Fibroblast of the conjunctiva (primary cell): ENCODE measurements around the gene HM13.
A peak's percentile ranks its signal among the peaks of the same experiment; 100 is the strongest.
"Not testable (repeated sequence)": the region's sequence is repeated elsewhere in the genome, so short reads cannot be mapped to it uniquely, and the experiment has no call there.

Experiments used
- DNase-seq: peaks from one replicate; pipeline ENCODE4 v3.0.0-alpha.2; 2010; ENCODE audit warnings: low read depth

HM13 gene

GRCh38 chr20:31593221-31594001, 79.2 kb downstream of the HM13 start:
- peak; percentile 84 for DNase-seq

- DNase-seq, result no peak
Observed at GRCh38 chr20:31594002-31594557, 79.8 kb downstream of the HM13 start.

DNA sequence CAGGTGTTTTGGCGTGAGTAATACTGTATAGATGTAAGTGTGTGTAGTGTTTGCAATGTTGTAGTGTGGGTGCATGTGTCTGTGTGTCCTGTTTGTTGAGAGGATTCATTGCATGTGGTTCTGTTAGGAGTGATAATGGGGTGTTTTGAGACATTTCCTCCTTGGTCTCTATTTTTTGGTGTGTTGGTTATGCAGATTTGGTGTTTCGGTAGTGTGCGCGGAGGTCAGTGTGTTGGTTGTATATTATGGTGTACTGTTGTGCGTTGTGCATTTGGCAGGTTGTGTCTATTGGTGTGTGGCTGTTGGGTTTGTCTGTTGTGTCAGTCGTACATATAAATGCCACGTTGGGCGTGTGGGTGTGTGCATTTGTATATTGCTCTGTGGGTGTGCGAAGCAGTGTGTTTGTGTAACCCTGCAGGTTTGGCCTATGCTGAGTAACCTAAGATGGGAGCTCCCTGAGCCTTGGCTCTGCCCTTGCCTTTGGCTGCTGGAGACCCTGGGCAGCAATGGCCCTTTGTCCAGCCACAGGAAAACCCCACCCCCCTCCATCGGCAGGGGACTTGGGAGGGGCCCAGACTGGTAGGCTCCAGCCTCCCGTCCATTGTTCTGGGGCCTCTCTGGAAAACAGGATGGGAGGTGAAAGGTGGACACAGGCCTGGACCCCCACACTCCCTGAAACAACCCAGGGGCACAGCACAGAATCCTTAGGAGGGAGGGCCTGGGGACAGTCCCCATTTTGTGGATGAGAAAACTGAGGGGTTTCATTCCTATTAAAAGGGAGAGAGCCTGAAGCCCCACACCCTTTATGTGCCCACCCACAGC, 80.5 kb downstream of the HM13 start:
- DNase-seq, result no peak

- no peak for DNase-seq
Observed at GRCh38 chr20:31595380-31595653, 81.1 kb downstream of the HM13 start.

DNA sequence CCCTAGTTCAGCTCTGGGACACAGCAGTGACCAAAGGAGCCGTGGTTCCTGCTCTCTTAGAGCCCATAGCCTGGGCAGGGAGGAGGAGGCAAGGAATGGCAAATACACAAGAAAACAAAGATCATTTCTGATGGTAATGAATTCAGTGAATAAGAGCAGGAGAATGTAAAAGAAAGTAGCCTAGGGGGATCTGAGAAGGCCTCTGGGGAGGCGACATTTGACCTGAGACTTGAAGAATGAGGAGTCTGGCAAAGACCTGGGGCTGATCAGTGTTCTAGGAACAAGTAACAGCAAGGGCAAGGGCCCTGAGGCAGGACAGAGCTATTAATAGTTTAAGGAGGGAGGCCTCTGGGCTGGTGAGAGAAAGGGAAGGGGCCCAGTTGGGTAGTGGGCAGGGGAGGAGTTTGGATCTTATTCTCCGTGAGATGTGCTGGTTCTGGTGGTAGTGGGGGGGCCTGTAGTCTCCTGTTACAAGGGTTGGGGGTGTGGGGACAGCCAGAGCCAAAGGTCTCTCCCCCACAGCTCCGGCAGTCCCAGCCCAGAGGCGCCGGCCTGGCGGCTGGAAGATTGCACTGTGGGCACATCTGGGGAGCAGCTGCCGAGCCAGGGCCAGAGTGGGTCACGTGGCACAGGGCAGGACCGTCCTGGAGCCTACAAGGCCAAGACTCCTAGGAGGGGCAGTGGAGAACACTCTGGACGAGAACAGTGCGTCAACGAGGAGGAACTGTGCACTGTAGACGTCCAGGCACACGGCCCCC, 81.6 kb downstream of the HM13 start:
- peak; percentile 99 for DNase-seq

- not testable (repeated sequence) for DNase-seq
Observed at GRCh38 chr20:31596412-31596715, 82.1 kb downstream of the HM13 start.

DNA sequence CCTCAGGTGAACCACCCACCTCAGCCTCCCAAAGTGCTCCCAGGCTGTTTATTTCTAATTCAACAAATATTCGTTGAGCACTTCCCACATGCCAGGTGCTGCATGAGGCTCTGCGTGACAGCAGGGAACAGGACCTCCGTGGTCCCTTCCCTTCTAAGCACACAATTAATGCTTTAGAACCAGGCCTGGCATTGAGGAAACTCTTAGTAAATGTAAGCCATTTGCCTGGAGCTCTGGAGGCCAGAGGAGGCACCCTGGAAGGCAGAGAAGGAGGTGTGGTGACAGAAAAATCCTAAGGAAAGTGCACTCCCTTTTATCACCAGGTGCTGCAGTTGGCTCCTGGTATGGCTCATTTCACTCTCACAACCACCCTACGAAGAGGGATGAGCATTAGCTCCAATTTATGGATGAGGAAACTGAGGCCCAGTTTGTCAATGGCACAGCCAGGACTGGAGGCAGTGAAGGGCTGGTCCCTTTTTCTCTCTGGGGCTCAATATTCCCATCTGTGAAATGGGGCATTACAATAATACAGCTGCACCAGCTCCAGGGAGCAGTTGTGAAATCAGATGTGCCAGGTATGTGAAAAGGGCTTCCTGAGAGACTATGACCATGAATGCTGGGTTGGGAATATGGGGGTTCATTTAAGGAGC, 82.7 kb downstream of the HM13 start:
- DNase-seq, result no peak

DNA sequence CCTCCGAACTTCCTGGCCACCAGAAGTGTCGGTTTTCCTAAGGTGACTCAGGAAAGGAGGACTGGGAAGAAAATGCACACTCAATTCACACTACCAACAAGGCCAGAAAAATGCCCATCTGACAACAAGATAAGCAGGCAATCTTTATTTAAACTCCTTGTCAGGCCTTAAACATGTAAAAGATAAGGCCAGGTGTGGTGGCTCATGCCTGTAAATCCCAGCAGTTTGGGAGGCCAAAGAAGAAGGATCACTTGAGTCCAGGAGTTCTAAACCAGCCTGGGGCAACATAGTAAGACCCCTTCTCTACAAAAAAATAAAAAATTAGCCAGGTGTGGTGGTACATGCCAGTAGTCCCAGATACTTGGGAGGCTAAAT, 83.2 kb downstream of the HM13 start:
- DNase-seq, result no peak

- DNase-seq, result no peak
Observed at GRCh38 chr20:31602431-31602778, 88.2 kb downstream of the HM13 start.

DNA sequence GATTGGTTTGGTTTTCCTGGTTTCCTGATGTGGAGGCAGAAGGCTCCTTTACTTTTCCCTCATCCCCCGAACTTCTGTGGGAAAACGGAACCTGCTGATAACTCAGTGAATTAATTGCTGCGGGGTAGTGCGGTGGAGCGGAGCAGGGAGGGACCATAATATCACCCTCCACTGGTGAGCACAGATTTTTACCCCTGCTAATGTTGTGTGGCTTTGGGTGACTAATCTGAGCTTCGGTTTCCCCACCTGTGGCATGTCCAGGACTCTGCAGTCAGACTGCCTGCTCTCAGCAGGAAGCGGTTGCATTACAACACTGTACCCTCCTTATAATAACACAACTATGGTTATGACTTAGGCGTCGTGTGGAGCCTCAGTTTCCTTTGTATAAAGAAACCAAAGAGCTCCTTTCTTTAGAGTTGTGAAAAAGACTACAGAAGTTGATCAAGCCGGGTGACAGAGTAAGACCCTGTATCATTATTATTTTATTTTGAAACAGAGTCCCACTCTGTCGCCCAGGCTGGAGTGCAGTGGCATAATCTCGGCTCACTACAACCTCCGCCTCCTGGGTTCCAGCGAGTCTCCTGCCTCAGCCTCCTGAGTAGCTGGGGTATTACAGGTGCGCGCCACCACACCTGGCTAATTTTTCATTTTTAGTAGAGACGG, 88.7 kb downstream of the HM13 start:
- no peak for DNase-seq

GRCh38 chr20:31603822-31604566, 89.8 kb downstream of the HM13 start:
- peak; percentile 92 for DNase-seq

- DNase-seq, result no peak
Observed at GRCh38 chr20:31604567-31605030, 90.4 kb downstream of the HM13 start.

DNA sequence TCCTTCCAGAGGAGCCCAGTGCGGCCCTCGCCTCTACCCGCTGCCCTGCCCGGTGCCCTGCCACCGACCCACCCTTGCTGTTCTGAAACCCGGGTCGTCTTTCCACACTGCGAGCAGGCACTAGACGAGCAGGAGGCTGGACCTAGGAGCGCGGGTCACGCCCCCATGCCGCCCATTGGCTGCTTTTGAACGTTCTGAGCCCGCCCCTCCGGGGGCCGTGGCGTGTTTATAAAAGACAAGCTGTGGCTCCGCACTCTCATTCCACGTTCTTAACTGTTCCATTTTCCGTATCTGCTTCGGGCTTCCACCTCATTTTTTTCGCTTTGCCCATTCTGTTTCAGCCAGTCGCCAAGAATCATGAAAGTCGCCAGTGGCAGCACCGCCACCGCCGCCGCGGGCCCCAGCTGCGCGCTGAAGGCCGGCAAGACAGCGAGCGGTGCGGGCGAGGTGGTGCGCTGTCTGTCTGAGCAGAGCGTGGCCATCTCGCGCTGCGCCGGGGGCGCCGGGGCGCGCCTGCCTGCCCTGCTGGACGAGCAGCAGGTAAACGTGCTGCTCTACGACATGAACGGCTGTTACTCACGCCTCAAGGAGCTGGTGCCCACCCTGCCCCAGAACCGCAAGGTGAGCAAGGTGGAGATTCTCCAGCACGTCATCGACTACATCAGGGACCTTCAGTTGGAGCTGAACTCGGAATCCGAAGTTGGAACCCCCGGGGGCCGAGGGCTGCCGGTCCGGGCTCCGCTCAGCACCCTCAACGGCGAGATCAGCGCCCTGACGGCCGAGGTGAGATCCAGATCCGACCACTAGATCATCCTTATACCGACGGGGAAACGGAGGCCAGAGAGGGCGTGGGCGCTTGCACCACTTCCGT, 91.0 kb downstream of the HM13 start, which contains the start of gene ID1:
Gene ID1, plus strand, starts transcription at position 259 of the 871 bp plus-strand sequence. Its CDS starts 99 bp downstream, at position 358.
- DNase-seq, result peak; percentile 93

GRCh38 chr20:31605902-31606803, 91.9 kb downstream of the HM13 start:
- DNase-seq, result no peak

GRCh38 chr20:31606804-31607639, 92.8 kb downstream of the HM13 start:
- peak; percentile 73 for DNase-seq

DNA sequence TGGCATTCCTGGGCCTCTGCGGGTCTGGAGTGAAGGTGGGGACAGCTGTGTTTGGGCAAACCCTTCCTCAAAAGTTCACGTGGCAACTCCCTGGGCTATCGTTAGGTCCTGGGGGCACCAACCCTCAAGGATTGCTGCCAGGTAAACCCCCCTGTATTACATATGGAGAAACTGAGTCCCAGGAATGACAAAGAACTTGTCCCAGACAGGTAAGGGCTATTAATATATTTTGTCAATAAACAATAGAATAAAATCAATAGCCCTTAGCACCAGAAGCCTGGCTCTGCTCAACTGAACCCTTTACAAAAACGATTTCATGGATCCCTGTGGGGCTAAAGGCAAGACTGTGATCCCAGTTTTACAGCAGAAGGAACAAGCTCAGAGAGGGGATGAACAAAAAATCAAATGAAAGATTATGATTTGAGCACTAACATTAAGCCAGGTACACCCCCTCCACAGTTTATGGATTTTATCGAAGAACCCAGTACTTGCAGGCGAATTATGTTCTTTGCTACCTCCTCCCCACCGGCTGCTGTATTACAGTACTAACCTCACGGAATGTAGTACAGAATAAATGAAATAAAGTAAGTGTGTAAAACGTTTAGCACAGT, 93.5 kb downstream of the HM13 start:
- no peak for DNase-seq

- DNase-seq, result no peak
Observed at GRCh38 chr20:31608251-31608945, 94.2 kb downstream of the HM13 start.
